NCI-H748 (cell line): ENCODE measurements around the gene MEG3.

Experiments used
- DNase-seq: peaks from one replicate; lab custom pipeline; 2025; ENCODE audit not compliant: unreplicated experiment; lab: John Stamatoyannopoulos, UW

MEG3 gene

GRCh38 chr14:100844421-100844820 is 18.5 kb downstream of the MEG3 start:
- no peak for DNase-seq

GRCh38 chr14:100844846-100845245 is 18.9 kb downstream of the MEG3 start:
- DNase-seq, result no peak

- no peak for DNase-seq
Measured at GRCh38 chr14:100845341-100845740, 19.4 kb downstream of the MEG3 start.

DNA sequence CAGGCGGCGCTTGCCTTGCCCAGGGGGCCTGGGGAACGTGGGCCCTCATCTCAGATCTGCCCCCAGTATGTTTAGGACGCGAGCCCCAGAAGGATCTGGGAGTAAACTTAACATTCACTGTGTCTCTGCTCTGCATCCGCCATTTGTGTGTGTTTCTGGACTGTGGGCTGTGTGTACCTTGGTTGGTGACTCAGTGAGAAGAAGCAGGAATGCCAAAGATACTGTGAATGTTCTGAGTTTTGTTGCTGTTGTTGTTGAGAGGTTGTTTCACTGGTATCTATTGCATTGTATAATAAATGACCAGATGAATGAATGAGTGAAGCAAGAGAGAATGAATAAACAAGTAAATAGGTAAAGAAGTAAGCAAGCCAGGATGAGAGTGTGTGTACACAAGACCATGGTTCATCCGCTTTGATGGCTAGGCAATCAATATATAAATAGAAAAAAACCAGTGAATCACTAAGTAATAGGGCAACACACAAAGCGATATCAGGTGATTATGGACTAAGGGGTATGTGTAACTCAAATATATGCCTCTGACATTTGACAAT is 20.5 kb downstream of the MEG3 start:
- DNase-seq, result no peak

- DNase-seq, result no peak
Measured at GRCh38 chr14:100849115-100849781, 23.3 kb downstream of the MEG3 start.

GRCh38 chr14:100850841-100851585 is 25.1 kb downstream of the MEG3 start:
- peak; percentile 81 for DNase-seq

GRCh38 chr14:100851586-100851916 is 25.6 kb downstream of the MEG3 start:
- DNase-seq, result no peak

- DNase-seq, result no peak
Measured at GRCh38 chr14:100851946-100852620, 26.2 kb downstream of the MEG3 start.

DNA sequence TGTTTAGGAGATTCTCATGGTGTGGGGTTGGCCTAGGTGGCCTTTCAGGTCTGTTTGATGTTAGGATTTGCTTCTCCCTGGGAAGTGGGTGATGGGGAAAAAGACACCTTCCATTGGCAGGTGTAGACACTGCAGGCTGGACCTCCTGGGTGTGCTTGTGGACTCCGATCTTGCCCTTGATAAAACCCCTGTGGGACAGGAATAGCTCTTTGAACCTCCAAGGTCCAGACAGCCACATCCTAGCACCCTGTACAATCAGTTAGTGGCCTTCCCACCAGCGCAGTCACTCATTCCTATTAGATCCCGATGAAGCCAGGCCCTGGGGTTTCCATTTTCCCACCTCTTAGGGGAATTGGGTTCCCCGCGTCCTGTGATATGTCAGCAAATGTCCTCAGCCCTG is 28.5 kb downstream of the MEG3 start:
- no peak for DNase-seq

DNA sequence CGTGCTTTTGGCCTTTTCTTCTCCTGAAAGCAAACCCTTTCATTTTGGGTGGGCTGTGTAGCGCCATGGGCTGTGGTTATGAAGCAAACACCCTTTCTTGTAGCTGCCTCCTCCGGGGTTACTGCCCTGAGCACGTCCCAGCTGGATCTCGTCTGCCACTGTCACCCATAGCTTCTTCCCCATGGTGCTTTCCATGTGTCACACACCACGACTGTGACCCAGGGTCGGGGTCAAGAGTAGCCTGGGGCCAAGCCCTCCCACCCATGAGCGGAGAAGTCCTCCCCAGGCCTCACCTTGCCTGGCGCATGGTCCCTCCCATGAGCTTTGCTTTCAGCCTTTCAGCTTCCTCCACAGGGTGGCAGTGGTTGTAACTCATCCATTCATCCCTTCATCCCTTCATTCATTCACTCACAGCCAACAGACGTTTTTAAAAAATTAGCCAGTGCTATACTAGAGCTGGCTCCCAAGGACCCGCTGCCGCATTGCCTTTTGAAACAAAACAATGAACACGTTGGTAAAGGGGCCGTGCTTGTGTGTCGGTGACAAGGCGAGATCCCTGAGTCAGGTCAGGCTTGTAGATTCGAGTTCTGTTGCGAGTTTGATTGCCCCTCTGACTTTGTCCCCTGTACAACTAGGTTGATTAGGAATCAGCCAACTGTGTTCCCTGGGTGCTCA is 29.5 kb downstream of the MEG3 start:
- no peak for DNase-seq

DNA sequence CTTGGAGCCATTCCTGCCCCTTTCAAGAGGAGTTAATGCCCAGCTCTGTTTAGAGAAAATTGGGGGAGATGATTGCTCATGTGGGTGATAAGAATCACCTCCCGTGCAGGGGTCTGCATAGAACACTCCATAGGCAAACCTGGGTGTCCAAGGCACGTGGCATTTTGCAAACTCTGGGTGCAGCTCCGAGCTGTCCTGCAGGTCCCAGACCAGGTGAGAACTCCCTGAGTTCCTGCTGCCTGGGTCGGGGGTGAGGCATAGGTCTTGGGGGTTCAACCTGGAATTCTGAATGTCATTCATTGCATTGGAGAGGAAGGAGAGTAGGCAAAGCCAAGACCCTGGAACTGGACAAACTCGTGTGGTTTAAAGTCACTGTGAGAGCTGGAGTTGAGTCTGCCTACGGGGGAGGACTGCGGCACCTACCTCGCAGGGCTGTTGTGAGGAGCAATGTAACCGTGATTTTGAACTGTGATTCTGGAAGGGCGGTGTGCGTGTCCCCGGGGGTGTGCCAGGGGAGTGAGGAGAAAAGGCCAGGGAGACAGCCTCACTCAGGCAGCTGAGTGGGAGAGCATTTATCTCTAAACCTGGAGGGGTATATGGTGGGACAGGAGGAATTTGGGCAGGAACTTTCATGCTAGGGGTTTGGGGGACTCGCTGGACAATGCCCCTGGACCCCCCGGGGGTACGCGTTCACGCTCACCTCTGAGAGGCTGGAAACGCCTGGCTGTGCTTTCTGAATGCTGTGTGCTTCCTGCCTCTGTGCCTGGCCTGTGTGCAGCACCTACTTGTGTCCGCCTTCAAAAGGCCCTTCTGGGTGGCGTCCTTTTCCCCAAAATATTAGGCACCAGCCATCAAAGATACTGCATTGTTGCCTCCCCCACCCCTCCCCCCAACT is 30.4 kb downstream of the MEG3 start:
- DNase-seq, result no peak

DNA sequence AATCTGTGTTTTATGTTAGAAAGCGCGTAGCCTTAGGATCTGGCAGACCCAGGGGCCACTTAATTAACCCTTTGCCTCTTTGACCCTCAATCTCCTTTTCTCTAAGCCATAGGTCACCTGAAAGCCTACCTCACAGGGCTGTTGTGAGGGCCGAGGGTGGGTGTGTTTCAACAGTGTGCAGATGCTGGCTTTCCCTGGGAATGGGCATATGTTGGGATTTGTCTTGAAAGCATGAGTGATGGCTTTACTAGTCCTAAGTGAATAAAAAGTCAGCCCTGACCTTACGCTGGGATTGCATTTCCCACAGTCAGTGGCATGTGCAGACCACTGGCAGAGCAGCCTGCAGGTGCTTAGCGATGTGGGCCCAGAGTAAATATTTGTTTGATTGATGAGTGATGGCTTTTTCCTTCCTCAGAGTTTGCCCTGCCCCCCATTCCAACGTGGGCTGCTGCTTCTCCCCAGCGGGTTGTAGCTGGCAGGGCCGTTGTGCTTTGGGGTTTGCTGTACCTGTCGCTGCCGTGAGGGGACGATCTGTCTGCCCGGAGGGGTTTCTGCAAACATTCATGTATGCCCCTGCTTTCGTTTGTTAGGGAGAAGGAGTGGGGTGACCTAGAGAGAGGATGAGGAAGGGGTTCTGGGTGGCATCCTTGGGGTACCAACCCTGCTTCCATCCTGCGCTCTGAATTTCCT is 31.5 kb downstream of the MEG3 start:
- DNase-seq, result peak; percentile 89

DNA sequence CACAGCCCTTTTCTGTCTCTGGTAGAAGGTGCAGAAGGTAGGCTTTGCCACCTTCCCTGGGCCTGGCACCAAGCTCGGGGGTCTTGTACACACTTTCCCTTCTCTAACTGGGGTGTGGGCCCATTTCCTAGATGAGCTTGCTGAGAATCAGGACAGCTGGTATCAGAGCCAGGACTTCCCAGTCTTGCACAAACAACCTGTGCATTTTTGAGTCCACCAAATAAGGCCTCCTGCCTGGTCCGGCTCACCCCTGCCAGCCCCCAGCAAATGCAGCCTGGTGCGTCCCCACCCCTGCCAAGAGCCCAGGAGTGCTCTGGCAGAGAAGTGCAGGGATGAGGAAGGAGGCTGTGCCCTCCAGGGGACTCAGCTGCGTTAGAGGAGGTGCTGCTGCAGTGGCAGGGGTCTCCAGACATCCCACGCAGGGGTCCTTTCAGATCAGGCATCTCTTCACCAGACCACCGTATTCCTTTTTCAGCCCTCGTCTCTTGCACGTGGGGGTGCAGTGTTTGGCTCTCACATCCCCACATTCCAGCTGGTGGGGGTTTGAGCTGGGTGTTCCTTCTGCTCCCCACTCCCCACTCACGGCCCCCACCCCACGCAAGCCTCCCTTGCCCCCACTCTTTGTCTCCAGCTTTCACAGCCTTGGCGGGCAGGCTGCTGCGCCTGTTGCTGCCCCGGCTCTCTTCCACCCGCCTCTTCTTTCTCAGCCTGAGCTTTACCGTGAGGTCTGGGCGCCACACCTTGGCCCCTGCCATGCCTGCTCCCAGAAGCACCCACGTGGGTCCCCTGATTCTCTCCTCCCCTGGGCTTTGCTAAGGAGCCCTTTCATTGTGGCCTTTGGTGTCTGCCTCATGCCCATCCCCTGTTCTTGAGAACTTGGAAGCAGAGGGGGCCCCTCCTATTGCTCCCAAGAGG is 32.3 kb downstream of the MEG3 start:
- peak; percentile 24 for DNase-seq

DNA sequence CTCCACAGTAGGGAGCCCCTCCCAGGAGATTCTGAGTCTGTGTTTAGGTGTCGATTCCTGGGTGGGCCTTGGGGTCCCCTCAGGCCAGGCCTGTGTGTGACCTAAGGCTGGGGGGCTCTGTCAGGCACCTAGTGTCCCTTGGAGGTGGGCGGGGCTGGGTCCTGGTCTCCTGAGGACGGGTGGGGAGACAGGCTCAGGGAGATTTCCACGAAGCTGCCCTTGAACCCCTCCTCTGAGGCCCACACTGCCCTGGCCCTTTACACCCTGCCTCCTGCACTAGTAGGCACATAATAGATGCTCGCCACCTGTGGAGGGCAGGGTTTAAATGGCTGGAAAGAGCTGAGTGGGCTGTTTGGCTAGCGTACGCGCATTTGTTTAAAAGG is 32.9 kb downstream of the MEG3 start:
- peak; percentile 73 for DNase-seq

- DNase-seq, result no peak
Measured at GRCh38 chr14:100859781-100860180, 33.9 kb downstream of the MEG3 start.

DNA sequence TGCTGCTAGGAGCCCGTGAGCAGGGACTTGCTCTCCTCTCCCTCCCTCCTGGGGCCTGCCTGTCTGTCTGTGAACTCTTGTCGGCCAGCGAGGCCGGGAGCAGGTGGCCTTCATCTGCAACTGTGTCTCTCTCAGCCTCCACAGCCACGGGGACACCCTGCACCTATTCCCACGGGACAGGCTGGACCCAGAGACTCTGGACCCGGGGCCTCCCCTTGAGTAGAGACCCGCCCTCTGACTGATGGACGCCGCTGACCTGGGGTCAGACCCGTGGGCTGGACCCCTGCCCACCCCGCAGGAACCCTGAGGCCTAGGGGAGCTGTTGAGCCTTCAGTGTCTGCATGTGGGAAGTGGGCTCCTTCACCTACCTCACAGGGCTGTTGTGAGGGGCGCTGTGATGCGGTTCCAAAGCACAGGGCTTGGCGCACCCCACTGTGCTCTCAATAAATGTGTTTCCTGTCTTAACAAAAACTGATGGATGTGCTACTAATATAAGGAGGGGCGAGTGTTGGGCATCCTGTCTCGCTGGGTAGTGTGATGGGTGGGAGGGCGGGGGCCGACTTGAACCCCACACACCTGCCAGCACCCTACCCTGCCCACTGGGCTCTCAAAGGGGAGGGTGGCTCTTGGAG is 34.8 kb downstream of the MEG3 start:
- no peak for DNase-seq

- no peak for DNase-seq
Measured at GRCh38 chr14:100861188-100861936, 35.4 kb downstream of the MEG3 start.

GRCh38 chr14:100861937-100862247 is 36.0 kb downstream of the MEG3 start:
- DNase-seq, result no peak
